Erythroblast (primary cell): ENCODE data around the gene METAP2.

Experiments used
- GATA1 ChIP-seq: IDR thresholded peaks from 2 replicates; pipeline ENCODE4 v1.6.1; 2011; ENCODE audit warnings: low read depth, mild to moderate bottlenecking, control low read depth, low read length, moderate library complexity
- POLR2A ChIP-seq: IDR thresholded peaks from 2 replicates; pipeline ENCODE4 v1.6.1; 2011; ENCODE audit warnings: mild to moderate bottlenecking, low read length

- TF ChIP-seq GATA1 (no peak), POLR2A (no peak)
Measured at GRCh38 chr12:95528431-95528830, 54.5 kb downstream of the METAP2 start.
